ENCODE results near the gene EXPH5. TPM values are rescaled to one million over a fixed set of nuclear protein-coding genes. Genes with fewer than 3 reads are reported as not detected.

Gene EXPH5
- total and polyA plus RNA-seq, 2 of the 8 experiments (the other 6 are each of a cell fraction or from before 2014, with no cell fraction given): 1.1 to 11.5 TPM

- TF ChIP-seq POU5F1 (IDR thresholded peaks at IDR 0.05; ENCODE audit: low read depth, low read length): no peak
- TF ChIP-seq CREB1 (IDR thresholded peaks at IDR 0.05): no peak
- TF ChIP-seq, protein P1, sequence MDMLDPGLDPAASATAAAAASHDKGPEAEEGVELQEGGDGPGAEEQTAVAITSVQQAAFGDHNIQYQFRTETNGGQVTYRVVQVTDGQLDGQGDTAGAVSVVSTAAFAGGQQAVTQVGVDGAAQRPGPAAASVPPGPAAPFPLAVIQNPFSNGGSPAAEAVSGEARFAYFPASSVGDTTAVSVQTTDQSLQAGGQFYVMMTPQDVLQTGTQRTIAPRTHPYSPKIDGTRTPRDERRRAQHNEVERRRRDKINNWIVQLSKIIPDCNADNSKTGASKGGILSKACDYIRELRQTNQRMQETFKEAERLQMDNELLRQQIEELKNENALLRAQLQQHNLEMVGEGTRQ (IDR thresholded peaks at IDR 0.05; ENCODE audit: low read length): no peak
- TF ChIP-seq PHF8 (conservative IDR thresholded peaks at IDR 0.05; ENCODE audit: low read depth, low read length): no peak
- no peak for TF ChIP-seq CBX8 (IDR thresholded peaks at IDR 0.05; ENCODE audit: borderline replicate concordance, low read depth, low read length)
- no peak for TF ChIP-seq TEAD4 (IDR thresholded peaks at IDR 0.05; ENCODE audit: low read depth, low read length)
- TF ChIP-seq RNF2 (IDR thresholded peaks at IDR 0.05; ENCODE audit: borderline replicate concordance, low read depth, low read length, missing control alignments, poor library complexity, severe bottlenecking): no peak
Observed at GRCh38 chr11:108591893-108592292, 1.7 kb downstream of the EXPH5 start (continued).
